SIG-M5 (cell line): ENCODE data around the gene ID2.
"Not testable (repeated sequence)": the region's sequence is repeated elsewhere in the genome, so short reads cannot be mapped to it uniquely, and the experiment has no call there.

Source experiments
- DNase-seq: peaks from one replicate; lab custom pipeline; 2025; lab: John Stamatoyannopoulos, UW

The ID2 gene

GRCh38 chr2:8685697-8686358, 4.0 kb downstream of the ID2 start:
- no peak for DNase-seq

- no peak for DNase-seq
Observed at GRCh38 chr2:8691859-8692437, 10.1 kb downstream of the ID2 start.

GRCh38 chr2:8692783-8693156, 10.9 kb downstream of the ID2 start:
- no peak for DNase-seq

GRCh38 chr2:8693157-8693821, 11.4 kb downstream of the ID2 start:
- no peak for DNase-seq

GRCh38 chr2:8694737-8695136, 12.9 kb downstream of the ID2 start:
- no peak for DNase-seq

DNA sequence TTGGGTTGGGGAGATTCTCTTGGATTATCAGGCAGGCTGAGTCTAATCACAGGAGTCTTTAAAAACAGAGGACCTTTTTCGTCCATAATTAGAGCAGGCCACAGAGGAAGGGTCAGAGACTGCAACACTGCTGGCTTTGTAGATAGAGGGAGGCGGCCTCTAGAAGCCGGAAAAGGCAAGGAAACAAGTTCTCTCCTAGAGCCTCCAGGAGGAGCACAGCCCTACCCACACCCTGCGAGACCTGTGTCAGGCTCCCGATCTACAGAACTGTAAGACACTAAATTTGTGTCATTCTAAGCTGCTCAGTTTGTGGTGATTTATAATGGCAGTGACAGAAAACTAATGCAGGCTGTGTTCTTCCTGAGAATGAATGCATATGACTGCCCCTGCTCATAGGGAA, 15.3 kb downstream of the ID2 start:
- DNase-seq, result no peak

DNA sequence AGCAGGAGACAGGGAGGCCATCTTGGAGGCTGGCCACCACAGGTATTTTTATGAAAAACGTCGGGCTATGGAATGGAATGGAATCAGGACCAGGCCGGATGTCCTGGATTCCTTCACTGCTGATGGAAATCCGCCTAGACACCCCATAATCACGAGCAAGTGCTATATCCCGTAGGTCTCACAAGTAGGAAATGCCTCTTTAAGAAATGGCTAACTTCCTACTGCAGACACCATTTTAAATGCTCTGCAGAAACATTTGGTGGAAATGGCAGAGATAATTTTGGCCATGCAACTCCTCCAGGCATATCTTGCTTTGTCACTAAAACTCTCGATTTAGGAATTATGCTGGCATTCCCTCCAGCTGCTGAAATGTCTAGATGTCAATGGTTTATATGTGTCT, 18.0 kb downstream of the ID2 start:
- no peak for DNase-seq

DNA sequence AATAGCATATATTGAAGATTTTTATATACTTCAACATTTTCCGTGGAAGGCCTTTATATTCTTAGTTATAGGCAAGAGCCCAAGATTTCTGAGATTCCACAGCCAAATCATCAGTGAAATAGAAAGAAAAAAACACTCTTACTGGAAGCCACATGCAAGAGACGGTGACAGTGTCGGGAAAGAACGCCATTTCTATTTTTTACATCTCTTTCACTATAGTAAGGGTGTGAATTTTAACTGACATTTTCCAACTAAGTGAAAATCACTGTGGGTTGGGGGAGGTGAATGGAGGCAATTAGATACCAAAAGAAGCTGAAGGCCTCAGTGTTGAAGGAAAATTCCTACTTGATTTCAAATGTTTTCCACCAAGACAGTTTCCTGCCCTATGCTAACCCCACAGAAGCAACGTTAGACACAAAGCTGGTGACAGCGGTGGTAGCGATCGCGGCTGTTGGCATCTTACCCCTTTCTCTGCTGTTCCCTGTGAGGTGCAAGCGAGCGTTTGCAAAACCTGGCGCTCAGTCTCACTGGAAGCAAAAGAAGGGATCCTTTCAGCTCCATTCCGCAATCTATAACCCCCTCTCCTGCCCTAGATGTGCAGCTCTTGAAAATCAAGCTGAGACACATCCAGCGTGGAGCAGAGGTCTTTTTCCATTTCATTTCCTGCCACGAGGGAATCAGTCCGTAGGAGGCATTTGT, 20.0 kb downstream of the ID2 start:
- DNase-seq, result no peak

GRCh38 chr2:8704906-8705305, 23.1 kb downstream of the ID2 start:
- DNase-seq, result no peak

DNA sequence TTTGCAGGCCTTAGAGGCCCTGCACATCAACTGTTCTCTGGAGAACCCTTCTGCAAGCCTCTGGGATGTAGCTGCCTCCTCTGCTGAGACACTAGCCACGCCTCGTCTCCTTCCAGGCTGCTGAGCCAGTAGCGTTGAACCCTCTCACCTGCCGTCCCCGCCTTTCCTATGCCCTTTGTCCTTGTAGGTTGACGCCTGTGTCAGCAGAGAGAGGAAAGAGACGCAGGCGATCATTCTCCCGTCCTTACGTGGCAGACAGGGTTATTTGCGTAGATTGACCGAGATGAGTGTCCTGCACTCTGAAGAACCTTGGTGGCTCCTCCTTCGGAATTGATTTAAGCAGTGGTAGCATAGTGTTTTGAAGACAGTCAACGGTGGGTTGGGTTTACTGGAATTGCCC, 27.8 kb downstream of the ID2 start:
- DNase-seq, result no peak

GRCh38 chr2:8710951-8711350, 29.1 kb downstream of the ID2 start:
- DNase-seq, result no peak

GRCh38 chr2:8714283-8714682, 32.4 kb downstream of the ID2 start:
- no peak for DNase-seq

DNA sequence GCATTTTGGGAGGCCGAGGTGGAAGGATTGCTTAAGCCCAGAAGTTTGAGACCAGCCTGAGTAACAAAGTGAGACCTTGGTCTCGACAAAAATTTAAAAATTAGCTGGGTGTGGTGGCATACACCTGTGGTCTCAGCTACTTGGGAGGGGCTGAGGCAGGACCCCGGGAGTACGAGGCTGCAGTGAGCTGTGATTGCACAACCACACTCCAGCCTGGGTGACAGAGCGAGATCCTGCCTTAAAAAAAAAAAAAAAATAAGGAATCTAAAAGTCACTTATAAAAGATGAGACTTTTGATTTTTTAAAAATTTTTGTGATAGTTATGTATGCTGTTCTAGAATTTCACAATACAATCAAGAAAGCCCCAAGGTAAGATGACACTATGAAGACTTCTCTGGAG, 33.1 kb downstream of the ID2 start:
- DNase-seq, result no peak

DNA sequence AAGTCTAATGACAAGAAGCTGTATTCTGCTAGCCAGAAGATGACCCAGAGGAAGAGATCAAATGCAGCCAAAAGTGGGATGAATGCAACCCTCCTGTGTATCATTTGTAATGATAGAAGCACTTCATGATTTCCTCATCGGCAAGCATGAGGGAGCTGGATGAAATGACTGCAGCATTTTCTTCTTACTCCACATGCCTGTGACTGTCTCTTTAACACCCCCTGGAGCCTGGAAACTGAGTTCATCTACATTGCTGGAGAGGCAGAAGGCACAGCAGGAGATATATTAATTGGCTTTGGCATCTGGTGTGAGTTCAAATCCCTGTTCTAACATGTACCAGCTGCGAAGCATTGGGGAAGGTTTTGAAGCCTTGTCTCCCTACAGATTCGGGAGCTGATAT, 37.7 kb downstream of the ID2 start:
- DNase-seq, result no peak

DNA sequence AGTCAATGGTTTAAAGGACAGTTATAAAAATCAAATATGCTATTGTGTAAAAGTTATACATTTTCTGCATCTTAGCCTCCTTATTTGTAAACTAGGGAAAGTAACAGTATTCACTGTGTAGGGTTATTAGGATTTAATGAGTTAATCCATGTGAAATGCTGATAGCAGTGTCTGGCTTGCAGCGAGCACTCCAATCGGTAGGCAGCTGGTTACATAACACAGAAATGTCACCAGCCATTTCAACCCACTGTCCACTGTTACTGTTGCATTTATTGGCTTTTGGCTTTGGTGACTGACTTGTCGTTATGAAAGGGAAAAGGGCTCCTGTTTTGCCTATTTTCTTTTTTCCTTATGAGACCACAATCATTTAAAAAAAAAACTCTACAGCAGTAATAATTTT, 38.9 kb downstream of the ID2 start:
- DNase-seq, result no peak

DNA sequence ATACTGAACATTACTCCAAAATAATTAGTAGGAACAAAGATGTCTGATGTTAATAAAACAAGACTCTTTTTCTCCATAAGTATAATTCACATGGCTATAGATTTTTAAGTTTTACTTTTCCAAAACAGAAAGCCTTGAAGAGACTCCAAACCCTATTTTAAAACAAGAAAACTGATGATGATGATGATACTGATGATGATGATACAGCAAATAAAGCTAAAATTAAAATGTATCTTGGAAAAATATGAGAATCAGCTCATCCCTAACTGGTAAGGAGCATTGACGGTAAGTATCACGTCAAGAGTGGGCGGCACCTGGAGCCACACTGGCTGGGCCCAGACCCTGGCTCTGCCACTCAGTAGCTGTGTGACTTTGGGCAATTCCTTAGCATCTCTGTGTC, 39.6 kb downstream of the ID2 start:
- no peak for DNase-seq

DNA sequence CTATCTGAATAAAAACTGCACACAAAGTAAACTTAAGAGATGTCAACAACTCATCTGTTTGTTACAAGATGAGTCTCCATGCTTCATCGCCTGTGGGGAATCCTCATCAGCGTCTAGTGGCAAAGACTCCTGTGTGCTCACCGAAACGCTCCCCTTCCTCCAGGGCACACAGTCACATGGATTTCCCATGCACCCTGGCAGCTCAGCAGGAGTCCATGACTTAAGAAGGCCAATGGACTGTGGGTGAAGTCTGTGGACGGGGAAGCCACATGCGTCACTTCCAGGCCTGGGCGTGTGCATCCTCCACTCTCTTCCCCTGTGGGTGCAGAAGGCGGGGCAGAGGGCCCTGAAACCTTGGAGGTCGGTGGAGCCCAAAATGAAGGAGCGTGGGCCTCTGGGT, 41.1 kb downstream of the ID2 start:
- no peak for DNase-seq

DNA sequence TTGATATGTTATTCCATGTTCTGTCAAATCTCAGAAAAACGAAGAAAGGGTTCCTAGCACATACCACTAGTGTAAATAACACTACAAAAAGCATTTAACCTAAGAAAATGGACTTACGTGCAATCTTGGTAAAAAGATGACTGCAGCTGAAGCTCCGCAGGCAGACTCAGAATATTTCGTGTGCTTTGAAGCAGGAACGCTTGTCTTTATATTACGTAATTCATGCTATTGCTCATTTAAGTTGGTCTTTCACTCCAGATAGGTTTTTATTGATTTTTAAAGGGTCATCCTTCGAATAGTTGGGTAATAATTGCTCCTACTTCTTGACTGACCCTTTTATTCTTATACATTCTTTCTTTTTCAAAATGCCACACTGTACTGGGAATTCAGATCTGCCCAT, 44.0 kb downstream of the ID2 start:
- DNase-seq, result no peak

GRCh38 chr2:8728305-8729015, 46.6 kb downstream of the ID2 start:
- DNase-seq, result no peak

DNA sequence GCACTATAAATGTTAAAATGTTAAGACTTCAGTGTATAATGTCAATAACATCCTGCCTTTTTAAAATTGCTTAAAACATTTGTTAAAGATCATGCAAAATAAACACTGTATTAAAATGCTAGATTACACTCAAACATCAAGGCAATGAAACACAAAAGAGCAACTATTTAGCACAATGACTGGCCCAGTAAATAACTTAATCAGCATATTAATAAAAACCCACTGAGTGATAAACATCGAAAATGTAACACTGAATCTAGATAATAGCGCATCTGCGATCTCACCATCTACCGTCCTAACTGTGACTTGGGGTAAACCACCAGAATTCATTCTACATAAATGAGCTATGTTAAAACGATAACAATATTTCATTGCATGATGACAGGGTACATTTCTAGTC, 47.2 kb downstream of the ID2 start:
- DNase-seq, result not testable (repeated sequence)

DNA sequence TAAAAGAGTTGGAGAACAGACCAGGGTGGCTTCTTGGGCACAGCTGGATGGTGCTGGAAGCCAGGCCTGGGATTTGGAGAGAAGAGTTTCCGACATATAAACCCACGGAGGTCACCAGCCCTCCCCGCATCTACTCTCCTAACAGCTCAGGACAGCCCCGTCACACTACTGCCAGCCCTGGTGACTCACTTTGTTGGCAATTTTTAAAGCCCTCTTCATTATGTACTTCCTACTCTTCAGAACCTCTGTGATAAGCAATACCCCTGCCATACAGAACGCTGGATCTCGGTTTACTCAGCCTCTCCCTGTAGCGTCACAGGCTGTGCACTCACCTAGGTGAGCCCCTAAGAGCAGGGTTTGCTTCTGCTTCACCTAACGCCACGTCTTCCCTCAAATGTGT, 48.1 kb downstream of the ID2 start:
- DNase-seq, result no peak

GRCh38 chr2:8732601-8733000, 50.7 kb downstream of the ID2 start:
- DNase-seq, result no peak
